GM12878 (cell line): ENCODE results near the gene ZSWIM5. TPM values are rescaled to one million over a fixed set of nuclear protein-coding genes. Genes with fewer than 3 reads are reported as not detected.

Experiments
- ATAC-seq: fragments of 200-7000 bp; cut with Tn5 transposase; 3 replicates; pipeline ENCODE4 v1.9.1; 2020; ENCODE audit warnings: mild to moderate bottlenecking, moderate library complexity
- BruUV-seq: library from RNA; stranded (reverse); fragments of 400-500 nt; replicated peaks from 2 replicates; lab custom pipeline; 2021; lab: Mats Ljungman, UMichigan
- CTCF ChIA-PET: fragments of 300-600 bp; sonication (Branson Sonifier 250); formaldehyde crosslinking; extraction: SDS; loops from one replicate; lab custom pipeline; 2021; ENCODE audit warnings: inconsistent platforms; lab: Yijun Ruan, JAX
- POLR2A ChIA-PET: fragments of 350-600 bp; formaldehyde crosslinking; extraction: SDS; loops from one replicate; lab custom pipeline; 2021; ENCODE audit warnings: inconsistent platforms; lab: Charles Lee
- RAD21 ChIA-PET: fragments of 300-600 bp; sonication (Branson Sonifier 250); formaldehyde crosslinking; loops from one replicate; lab custom pipeline; 2023; ENCODE audit warnings: antibody characterized with exemption; ENCODE audit not compliant: unreplicated experiment; lab: Charles Lee
- SMC1A ChIA-PET: fragments of 300-600 bp; sonication (Branson Sonifier 250); formaldehyde crosslinking; loops from one replicate; lab custom pipeline; 2023; ENCODE audit not compliant: unreplicated experiment, uncharacterized antibody; lab: Charles Lee
- DNase-seq: peaks from one replicate; pipeline ENCODE4 v3.0.0-alpha.2; 2011; ENCODE audit warnings: low read depth, low spot score
- FAIRE-seq: peaks from 3 replicates; lab custom pipeline; 2011; peaks lifted over from hg19 to GRCh38; lab: Jason Lieb, UNC
- H2AFZ ChIP-seq: 2 replicates; pipeline ENCODE4 v1.6.0; 2011; ENCODE audit warnings: low read depth, low read length, control low read depth; ENCODE audit not compliant: control insufficient read depth
- H3K27ac ChIP-seq: 2 replicates; pipeline ENCODE4 v1.5.1; 2011; ENCODE audit warnings: control low read depth; ENCODE audit not compliant: control insufficient read depth, insufficient read depth
- H3K27me3 ChIP-seq, 2 experiments: replicated peaks in 1 of 2; 2 replicates each; pipeline versions ENCODE4 v1.6.0 to v1.6.1; 2011; ENCODE audit warnings: low read length in 1 of 2; ENCODE audit not compliant: control insufficient read depth in 2 of 2, insufficient read depth in 2 of 2
- H3K36me3 ChIP-seq, 2 experiments: 2 replicates each; pipeline ENCODE4 v1.5.1; 2011; ENCODE audit warnings: low read length in 1 of 2; ENCODE audit not compliant: control insufficient read depth in 2 of 2, insufficient read depth in 2 of 2
- H3K4me1 ChIP-seq: 2 replicates; pipeline ENCODE4 v1.6.1; 2011; ENCODE audit warnings: mild to moderate bottlenecking, low read length, moderate library complexity, mixed read lengths; ENCODE audit not compliant: control insufficient read depth, insufficient read depth
- H3K4me2 ChIP-seq: 2 replicates; pipeline ENCODE4 v1.6.0; 2011; ENCODE audit warnings: control low read depth; ENCODE audit not compliant: control insufficient read depth, insufficient read depth
- H3K4me3 ChIP-seq: fragments of 200-600 bp; sonication (generic); 2 replicates; pipeline ENCODE4 v1.5.1; 2016
- H3K79me2 ChIP-seq: 2 replicates; pipeline ENCODE4 v1.6.0; 2011; ENCODE audit warnings: low read length; ENCODE audit not compliant: control insufficient read depth, insufficient read depth
- H3K9ac ChIP-seq: 2 replicates; pipeline ENCODE4 v1.8.0; 2011; ENCODE audit warnings: low read length, control low read depth, mixed read lengths; ENCODE audit not compliant: control insufficient read depth, insufficient read depth
- H3K9me3 ChIP-seq: replicated peaks from 3 replicates; pipeline ENCODE4 v1.5.1; 2011; ENCODE audit warnings: mild to moderate bottlenecking, low read length; ENCODE audit not compliant: control insufficient read depth, insufficient read depth
- H4K20me1 ChIP-seq: 2 replicates; pipeline ENCODE4 v1.6.0; 2011; ENCODE audit not compliant: control insufficient read depth, insufficient read depth
- CEBPB ChIP-seq, 2 experiments: fragments of 150-350 bp in 1 of 2; IDR thresholded peaks; 2 replicates each; pipeline ENCODE4 v1.6.1; 2012 to 2014; ENCODE audit warnings: low read depth in 2 of 2, low read length in 2 of 2, borderline replicate concordance in 1 of 2, inconsistent platforms in 1 of 2
- HDGF ChIP-seq: fragments of 450-650 bp; IDR thresholded peaks from 2 replicates; pipeline ENCODE4 v1.6.1; 2016; ENCODE audit warnings: antibody characterized with exemption
- MEF2A ChIP-seq: IDR thresholded peaks from 2 replicates; pipeline ENCODE4 v1.6.1; 2011; ENCODE audit warnings: low read depth, mild to moderate bottlenecking, low read length, moderate library complexity; ENCODE audit not compliant: insufficient read depth
- NR2C1 ChIP-seq: fragments of 450-650 bp; IDR thresholded peaks from 2 replicates; pipeline ENCODE4 v1.6.1; 2017; ENCODE audit warnings: antibody characterized with exemption, mild to moderate bottlenecking, moderate library complexity
- POLR2AphosphoS2 ChIP-seq: IDR thresholded peaks from 2 replicates; pipeline ENCODE4 v1.6.1; 2011; ENCODE audit warnings: low read depth, mild to moderate bottlenecking, low read length, improper control_type of control experiment, moderate library complexity
- RUNX3 ChIP-seq: IDR thresholded peaks from 2 replicates; pipeline ENCODE4 v1.6.1; 2012; ENCODE audit warnings: low read length, inconsistent platforms
- SIN3A ChIP-seq: IDR thresholded peaks from 2 replicates; pipeline ENCODE4 v1.6.1; 2012; ENCODE audit warnings: low read depth, low read length, improper control_type of control experiment
- SMAD5 ChIP-seq: IDR thresholded peaks from 2 replicates; pipeline ENCODE4 v1.6.1; 2016; ENCODE audit warnings: antibody characterized with exemption, low read depth
- SMARCA5 ChIP-seq: fragments of 450-650 bp; IDR thresholded peaks from 2 replicates; pipeline ENCODE4 v1.6.1; 2017; ENCODE audit warnings: mild to moderate bottlenecking
- TCF12 ChIP-seq: IDR thresholded peaks from 2 replicates; pipeline ENCODE4 v1.6.1; 2011; ENCODE audit warnings: low read depth, mild to moderate bottlenecking, low read length
- ZNF24 ChIP-seq: fragments of 450-650 bp; IDR thresholded peaks from 2 replicates; pipeline ENCODE4 v1.6.1; 2017; ENCODE audit warnings: antibody characterized with exemption, mild to moderate bottlenecking
- ZNF384 ChIP-seq: IDR thresholded peaks from 2 replicates; pipeline ENCODE4 v1.6.1; 2012; ENCODE audit warnings: low read depth, mild to moderate bottlenecking, low read length, improper control_type of control experiment, borderline replicate concordance
- ZZZ3 ChIP-seq: IDR thresholded peaks from 2 replicates; pipeline ENCODE4 v1.6.1; 2011; ENCODE audit warnings: low read depth; ENCODE audit not compliant: control insufficient read depth, insufficient read length
- WGBS: methylation state at CpG from one replicate; pipeline ENCODE4 v1.1.6; 2016; ENCODE audit warnings: low lambda C conversion rate; ENCODE audit not compliant: insufficient replicate concordance, insufficient coverage; ENCODE audit errors: missing lambda C conversion rate; 5-methylcytosine and 5-hydroxymethylcytosine counted together
- in situ Hi-C: fragments of 300-500 bp; cut with MboI; formaldehyde crosslinking; loops from 9 replicates; pipeline ENCODE4 v1.14.3; 2018; ENCODE audit warnings: mixed read lengths
- intact Hi-C: fragments of 100-400 bp; cut with micrococcal nuclease; formaldehyde crosslinking; loops from one replicate; pipeline ENCODE4 v1.14.2; 2022; ENCODE audit not compliant: unreplicated experiment
- polyA plus RNA-seq, 11 experiments: library from polyadenylated mRNA; depleted of rRNA in 4 of 11; unstranded in 6 of 11; stranded (reverse) in 5 of 11; fragments of >200 nt; fragmentation: Nextera tagmentation in 4 of 11; fragmentation: Illumina TruSeq in 1 of 11; extraction: Ambion mirVana in 4 of 11; extraction: Trizol in 1 of 11; gene quantifications; 1 replicate in 1 of 11; 2 replicates in 10 of 11; pipeline versions ENCODE4 v1.2.1 to v1.2.3, GENCODE V29; 2011 to 2016; ENCODE audit warnings: inconsistent platforms in 2 of 11, missing spikeins in 2 of 11, low read depth in 1 of 11
- total RNA-seq, 4 experiments: library from RNA; depleted of rRNA in 3 of 4; stranded (reverse); fragments of >200 nt in 3 of 4; fragmentation: Illumina TruSeq in 1 of 4; extraction: Trizol in 1 of 4; gene quantifications; 2 replicates each; pipeline versions ENCODE4 v1.2.1 to v1.2.3, GENCODE V29; 2013 to 2021
- TF ChIP-seq, protein P1 (sequence below): IDR thresholded peaks from 2 replicates; pipeline ENCODE4 v1.6.1; 2012; ENCODE audit warnings: low read depth, low read length, improper control_type of control experiment
- TF ChIP-seq, protein P2 (sequence below): fragments of 450-650 bp; IDR thresholded peaks from 2 replicates; pipeline ENCODE4 v1.6.1; 2016; ENCODE audit warnings: mild to moderate bottlenecking
- TF ChIP-seq, protein P3 (sequence below): fragments of 450-650 bp; formaldehyde crosslinking; IDR thresholded peaks from 2 replicates; pipeline ENCODE4 v1.5.0; 2022; ENCODE audit warnings: mild to moderate bottlenecking, missing genetic modification characterization
- TF ChIP-seq, protein P4 (sequence below): fragments of 450-650 bp; IDR thresholded peaks from 2 replicates; pipeline ENCODE4 v1.6.1; 2017; ENCODE audit warnings: mild to moderate bottlenecking, moderate library complexity

ZSWIM5 gene
- total and polyA plus RNA-seq, 10 of the 15 experiments (the other 5 are each of a cell fraction or from before 2014, with no cell fraction given): 0.07 to 0.97 (median 0.34) TPM; not detected in 1

DNA sequence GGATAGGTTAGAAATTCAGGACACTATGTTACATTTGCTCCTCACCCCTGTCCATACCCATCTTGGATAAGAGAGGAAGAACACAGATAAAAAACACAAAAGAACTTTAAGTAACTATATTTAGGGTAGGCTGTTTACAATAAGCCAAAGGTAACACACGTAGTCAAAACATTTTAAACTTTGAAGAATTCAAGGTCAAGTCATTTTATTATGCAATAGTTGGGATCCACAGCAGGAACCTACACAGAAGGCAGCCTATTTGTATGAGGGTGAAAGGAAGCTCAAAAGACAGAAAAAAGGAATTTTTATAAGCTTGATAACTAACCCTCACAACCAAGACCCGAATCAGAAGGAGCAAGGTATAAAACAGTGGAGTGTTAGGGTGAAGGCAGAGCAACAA, 89.6 kb downstream of the ZSWIM5 start:
- DNase-seq (no peak), FAIRE-seq (no peak), ATAC-seq (no peak)
- ChIA-PET CTCF (interaction anchor here (0.6 kb wide), 1 partner anchor 9 kb away, joined by 3 read pairs; no protein-coding TSS in a partner anchor), RAD21 (no interaction called here), SMC1A (no interaction called here), POLR2A (no interaction called here)
- H3K79me2 ChIP-seq: no peaks in the 10 kb centered on the region
- H3K4me3 ChIP-seq: no peak overlapping the region
- H2AFZ ChIP-seq: no peak overlapping the region
- WGBS: 2% methylated on average over 2 of the region's 2 CpGs
- in situ Hi-C loops (no loop called here), intact Hi-C loops (no loop called here)
- no peak overlapping the region for H3K27ac ChIP-seq
- H3K9me3 ChIP-seq: no peaks in the 10 kb centered on the region
- H3K4me2 ChIP-seq: no peak overlapping the region
- H3K4me1 ChIP-seq: no peaks in the 10 kb centered on the region
- H3K9ac ChIP-seq: no peak overlapping the region
- no TSS peak for BruUV-seq
- no peaks in the 10 kb centered on the region for H4K20me1 ChIP-seq
- no peaks in the 10 kb centered on the region; a peak in 1 of 4 replicates for H3K27me3 ChIP-seq
- H3K36me3 ChIP-seq: no peaks in the 10 kb centered on the region
- TF ChIP-seq, protein P1, sequence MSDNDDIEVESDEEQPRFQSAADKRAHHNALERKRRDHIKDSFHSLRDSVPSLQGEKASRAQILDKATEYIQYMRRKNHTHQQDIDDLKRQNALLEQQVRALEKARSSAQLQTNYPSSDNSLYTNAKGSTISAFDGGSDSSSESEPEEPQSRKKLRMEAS: no peak
- TF ChIP-seq, protein P2, sequence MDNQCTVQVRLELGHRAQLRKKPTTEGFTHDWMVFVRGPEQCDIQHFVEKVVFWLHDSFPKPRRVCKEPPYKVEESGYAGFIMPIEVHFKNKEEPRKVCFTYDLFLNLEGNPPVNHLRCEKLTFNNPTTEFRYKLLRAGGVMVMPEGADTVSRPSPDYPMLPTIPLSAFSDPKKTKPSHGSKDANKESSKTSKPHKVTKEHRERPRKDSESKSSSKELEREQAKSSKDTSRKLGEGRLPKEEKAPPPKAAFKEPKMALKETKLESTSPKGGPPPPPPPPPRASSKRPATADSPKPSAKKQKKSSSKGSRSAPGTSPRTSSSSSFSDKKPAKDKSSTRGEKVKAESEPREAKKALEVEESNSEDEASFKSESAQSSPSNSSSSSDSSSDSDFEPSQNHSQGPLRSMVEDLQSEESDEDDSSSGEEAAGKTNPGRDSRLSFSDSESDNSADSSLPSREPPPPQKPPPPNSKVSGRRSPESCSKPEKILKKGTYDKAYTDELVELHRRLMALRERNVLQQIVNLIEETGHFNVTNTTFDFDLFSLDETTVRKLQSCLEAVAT: no peak
- TF ChIP-seq, protein P3, sequence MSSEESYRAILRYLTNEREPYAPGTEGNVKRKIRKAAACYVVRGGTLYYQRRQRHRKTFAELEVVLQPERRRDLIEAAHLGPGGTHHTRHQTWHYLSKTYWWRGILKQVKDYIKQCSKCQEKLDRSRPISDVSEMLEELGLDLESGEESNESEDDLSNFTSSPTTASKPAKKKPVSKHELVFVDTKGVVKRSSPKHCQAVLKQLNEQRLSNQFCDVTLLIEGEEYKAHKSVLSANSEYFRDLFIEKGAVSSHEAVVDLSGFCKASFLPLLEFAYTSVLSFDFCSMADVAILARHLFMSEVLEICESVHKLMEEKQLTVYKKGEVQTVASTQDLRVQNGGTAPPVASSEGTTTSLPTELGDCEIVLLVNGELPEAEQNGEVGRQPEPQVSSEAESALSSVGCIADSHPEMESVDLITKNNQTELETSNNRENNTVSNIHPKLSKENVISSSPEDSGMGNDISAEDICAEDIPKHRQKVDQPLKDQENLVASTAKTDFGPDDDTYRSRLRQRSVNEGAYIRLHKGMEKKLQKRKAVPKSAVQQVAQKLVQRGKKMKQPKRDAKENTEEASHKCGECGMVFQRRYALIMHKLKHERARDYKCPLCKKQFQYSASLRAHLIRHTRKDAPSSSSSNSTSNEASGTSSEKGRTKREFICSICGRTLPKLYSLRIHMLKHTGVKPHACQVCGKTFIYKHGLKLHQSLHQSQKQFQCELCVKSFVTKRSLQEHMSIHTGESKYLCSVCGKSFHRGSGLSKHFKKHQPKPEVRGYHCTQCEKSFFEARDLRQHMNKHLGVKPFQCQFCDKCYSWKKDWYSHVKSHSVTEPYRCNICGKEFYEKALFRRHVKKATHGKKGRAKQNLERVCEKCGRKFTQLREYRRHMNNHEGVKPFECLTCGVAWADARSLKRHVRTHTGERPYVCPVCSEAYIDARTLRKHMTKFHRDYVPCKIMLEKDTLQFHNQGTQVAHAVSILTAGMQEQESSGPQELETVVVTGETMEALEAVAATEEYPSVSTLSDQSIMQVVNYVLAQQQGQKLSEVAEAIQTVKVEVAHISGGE (CRISPR knock-in tag): no peak
- TF ChIP-seq MEF2A (no peak), TCF12 (no peak), SIN3A (no peak), RUNX3 (no peak), ZNF384 (no peak), NR2C1 (no peak), ZZZ3 (no peak), POLR2AphosphoS2 (no peak), CEBPB (IDR thresholded peaks at IDR 0.05; ENCODE audit: borderline replicate concordance in 1 of 2, low read depth in 2 of 2, low read length in 2 of 2) (no peak), SMAD5 (no peak), HDGF (no peak), ZNF24 (no peak), SMARCA5 (no peak)
- TF ChIP-seq, protein P4, sequence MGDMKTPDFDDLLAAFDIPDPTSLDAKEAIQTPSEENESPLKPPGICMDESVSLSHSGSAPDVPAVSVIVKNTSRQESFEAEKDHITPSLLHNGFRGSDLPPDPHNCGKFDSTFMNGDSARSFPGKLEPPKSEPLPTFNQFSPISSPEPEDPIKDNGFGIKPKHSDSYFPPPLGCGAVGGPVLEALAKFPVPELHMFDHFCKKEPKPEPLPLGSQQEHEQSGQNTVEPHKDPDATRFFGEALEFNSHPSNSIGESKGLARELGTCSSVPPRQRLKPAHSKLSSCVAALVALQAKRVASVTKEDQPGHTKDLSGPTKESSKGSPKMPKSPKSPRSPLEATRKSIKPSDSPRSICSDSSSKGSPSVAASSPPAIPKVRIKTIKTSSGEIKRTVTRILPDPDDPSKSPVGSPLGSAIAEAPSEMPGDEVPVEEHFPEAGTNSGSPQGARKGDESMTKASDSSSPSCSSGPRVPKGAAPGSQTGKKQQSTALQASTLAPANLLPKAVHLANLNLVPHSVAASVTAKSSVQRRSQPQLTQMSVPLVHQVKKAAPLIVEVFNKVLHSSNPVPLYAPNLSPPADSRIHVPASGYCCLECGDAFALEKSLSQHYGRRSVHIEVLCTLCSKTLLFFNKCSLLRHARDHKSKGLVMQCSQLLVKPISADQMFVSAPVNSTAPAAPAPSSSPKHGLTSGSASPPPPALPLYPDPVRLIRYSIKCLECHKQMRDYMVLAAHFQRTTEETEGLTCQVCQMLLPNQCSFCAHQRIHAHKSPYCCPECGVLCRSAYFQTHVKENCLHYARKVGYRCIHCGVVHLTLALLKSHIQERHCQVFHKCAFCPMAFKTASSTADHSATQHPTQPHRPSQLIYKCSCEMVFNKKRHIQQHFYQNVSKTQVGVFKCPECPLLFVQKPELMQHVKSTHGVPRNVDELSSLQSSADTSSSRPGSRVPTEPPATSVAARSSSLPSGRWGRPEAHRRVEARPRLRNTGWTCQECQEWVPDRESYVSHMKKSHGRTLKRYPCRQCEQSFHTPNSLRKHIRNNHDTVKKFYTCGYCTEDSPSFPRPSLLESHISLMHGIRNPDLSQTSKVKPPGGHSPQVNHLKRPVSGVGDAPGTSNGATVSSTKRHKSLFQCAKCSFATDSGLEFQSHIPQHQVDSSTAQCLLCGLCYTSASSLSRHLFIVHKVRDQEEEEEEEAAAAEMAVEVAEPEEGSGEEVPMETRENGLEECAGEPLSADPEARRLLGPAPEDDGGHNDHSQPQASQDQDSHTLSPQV: no peak
